Panc1 (cell line): ENCODE measurements around the gene BICDL2. TPM values are rescaled to one million over a fixed set of nuclear protein-coding genes. Genes with fewer than 3 reads are reported as not detected.

ENCODE experiments used
- ATAC-seq: fragments of 200-7000 bp; cut with Tn5 transposase; 2 replicates; pipeline ENCODE4 v1.9.1; 2020; ENCODE audit warnings: mild to moderate bottlenecking, moderate library complexity
- BruUV-seq: library from RNA; stranded (reverse); fragments of 400-500 nt; replicated peaks from 2 replicates; lab custom pipeline; 2021; lab: Mats Ljungman, UMichigan
- CTCF ChIA-PET: fragments of 300-600 bp; sonication (Branson Sonifier 250); formaldehyde crosslinking; loops from one replicate; lab custom pipeline; 2022; ENCODE audit warnings: antibody characterized with exemption; lab: Charles Lee
- POLR2A ChIA-PET: fragments of 300-600 bp; sonication (Branson Sonifier 250); formaldehyde crosslinking; loops from one replicate; lab custom pipeline; 2022; ENCODE audit warnings: antibody characterized with exemption; lab: Charles Lee
- DNase-seq: peaks from one replicate; pipeline ENCODE4 v3.0.0-alpha.2; 2010; ENCODE audit warnings: low read depth, low spot score
- H3K27ac ChIP-seq: 2 replicates; pipeline ENCODE4 v1.5.1; 2011; ENCODE audit warnings: mild to moderate bottlenecking, low read length, inconsistent platforms
- H3K27me3 ChIP-seq: fragments of 200-500 bp; sonication (Bioruptor generic); 2 replicates; pipeline ENCODE4 v1.6.0; 2014; ENCODE audit warnings: low read length, inconsistent platforms; ENCODE audit not compliant: control insufficient read depth, insufficient read depth
- H3K36me3 ChIP-seq: fragments of 200-500 bp; sonication (Bioruptor generic); 2 replicates; pipeline ENCODE4 v1.5.1; 2014; ENCODE audit warnings: inconsistent platforms, mild to moderate bottlenecking, low read length, moderate library complexity; ENCODE audit not compliant: control insufficient read depth, insufficient read depth
- H3K4me1 ChIP-seq: 2 replicates; pipeline ENCODE4 v1.5.1; 2011; ENCODE audit warnings: inconsistent platforms, mild to moderate bottlenecking, low read length, moderate library complexity; ENCODE audit not compliant: control insufficient read depth, insufficient read depth
- H3K4me3 ChIP-seq, 2 experiments: 2 replicates each; pipeline ENCODE4 v1.5.1; 2011 to 2012; ENCODE audit warnings: low read depth in 2 of 2, low read length in 2 of 2, mild to moderate bottlenecking in 2 of 2, inconsistent platforms in 1 of 2, moderate library complexity in 1 of 2
- H3K9me3 ChIP-seq: fragments of 200-500 bp; sonication (Bioruptor generic); 2 replicates; pipeline ENCODE4 v1.5.1; 2014; ENCODE audit warnings: low read depth, mild to moderate bottlenecking, inconsistent platforms, low read length, moderate library complexity; ENCODE audit not compliant: control insufficient read depth, insufficient read depth
- CTCF ChIP-seq: fragments of 450-650 bp; IDR thresholded peaks from 2 replicates; pipeline ENCODE4 v1.5.1; 2017; ENCODE audit warnings: mild to moderate bottlenecking
- POLR2AphosphoS5 ChIP-seq: IDR thresholded peaks from 2 replicates; pipeline ENCODE4 v1.6.1; 2012; ENCODE audit warnings: mild to moderate bottlenecking, low read depth, low read length, moderate library complexity
- REST ChIP-seq, 2 experiments: IDR thresholded peaks; 2 replicates each; pipeline ENCODE4 v1.6.1; 2011 to 2012; ENCODE audit warnings: low read depth in 2 of 2, control low read depth in 1 of 2, low read length in 1 of 2, mild to moderate bottlenecking in 1 of 2, moderate library complexity in 1 of 2; ENCODE audit not compliant: insufficient read depth in 1 of 2
- SIN3A ChIP-seq: IDR thresholded peaks from 2 replicates; pipeline ENCODE4 v1.6.1; 2012; ENCODE audit warnings: low read depth, mild to moderate bottlenecking, low read length, moderate library complexity, borderline replicate concordance; ENCODE audit not compliant: insufficient read depth
- TCF7L2 ChIP-seq: IDR thresholded peaks from 2 replicates; pipeline ENCODE4 v1.6.1; 2011; ENCODE audit warnings: mild to moderate bottlenecking, low read depth, low read length, inconsistent platforms
- in situ Hi-C: cut with HindIII; loops from 2 replicates; pipeline ENCODE4 v1.10.0; 2016; ENCODE audit warnings: low sequenced_read_pairs, low pct_unique_long_range_greater_than_20kb
- intact Hi-C: fragments of 100-400 bp; cut with micrococcal nuclease; formaldehyde crosslinking; loops from one replicate; pipeline ENCODE4 v1.10.0; 2022; ENCODE audit not compliant: unreplicated experiment
- total RNA-seq: library from RNA; stranded (reverse); gene quantifications from one replicate; pipeline ENCODE4 v1.2.1, GENCODE V29; 2021; ENCODE audit not compliant: unreplicated experiment

The BICDL2 gene
- total RNA-seq, 1 experiment from 2014 or later = 0.21 TPM

- Histone ChIP-seq H3K27ac (no peak overlapping the region), H3K27me3 (no peaks in the 10 kb centered on the region), H3K9me3 (no peaks in the 10 kb centered on the region), H3K4me1 (no peaks in the 10 kb centered on the region), H3K4me3 (no peak overlapping the region), H3K36me3 (no peaks in the 10 kb centered on the region)
- DNase-seq (no peak), ATAC-seq (no peak)
- in situ Hi-C loops (no loop called here), intact Hi-C loops (loop anchor here (10.0 kb wide), 1 partner anchor 74 kb away; no protein-coding TSS in a partner anchor)
- TF ChIP-seq SIN3A (no peak), TCF7L2 (no peak), POLR2AphosphoS5 (no peak), REST (IDR thresholded peaks at IDR 0.05; ENCODE audit: insufficient read depth in 1 of 2, low read depth in 2 of 2, low read length in 1 of 2) (no peak), CTCF (no peak)
- ChIA-PET CTCF (no interaction called here), POLR2A (no interaction called here)
- no TSS peak for BruUV-seq
Measured at GRCh38 chr16:3050487-3050886, 13.7 kb upstream of the BICDL2 start.

- CTCF ChIA-PET = no interaction called here
- H3K4me1 ChIP-seq = no peaks in the 10 kb centered on the region
- no peaks in the 10 kb centered on the region for H3K9me3 ChIP-seq
- DNase-seq = no peak
- H3K4me3 ChIP-seq = no peak overlapping the region
- ATAC-seq = no peak
- no TSS peak for BruUV-seq
- intact Hi-C loops (loop anchor here (10.0 kb wide), 1 partner anchor 75 kb away; no protein-coding TSS in a partner anchor), in situ Hi-C loops (no loop called here)
- H3K27me3 ChIP-seq = no peaks in the 10 kb centered on the region
- TF ChIP-seq REST (IDR thresholded peaks at IDR 0.05; ENCODE audit: insufficient read depth in 1 of 2, low read depth in 2 of 2, low read length in 1 of 2) (no peak), TCF7L2 (no peak), CTCF (no peak), POLR2AphosphoS5 (no peak), SIN3A (no peak)
- H3K36me3 ChIP-seq = no peaks in the 10 kb centered on the region
- no peak overlapping the region for H3K27ac ChIP-seq
- POLR2A ChIA-PET = no interaction called here
Measured at GRCh38 chr16:3049921-3050481, 13.3 kb upstream of the BICDL2 start.
